ENCODE measurements around the gene BRI3. TPM values are rescaled to one million over a fixed set of nuclear protein-coding genes. Genes with fewer than 3 reads are reported as not detected.

BRI3 gene
- total and polyA plus RNA-seq, 2 of the 13 experiments (the other 11 are each of a cell fraction or from before 2014, with no cell fraction given): 54.0 to 103 TPM

DNA sequence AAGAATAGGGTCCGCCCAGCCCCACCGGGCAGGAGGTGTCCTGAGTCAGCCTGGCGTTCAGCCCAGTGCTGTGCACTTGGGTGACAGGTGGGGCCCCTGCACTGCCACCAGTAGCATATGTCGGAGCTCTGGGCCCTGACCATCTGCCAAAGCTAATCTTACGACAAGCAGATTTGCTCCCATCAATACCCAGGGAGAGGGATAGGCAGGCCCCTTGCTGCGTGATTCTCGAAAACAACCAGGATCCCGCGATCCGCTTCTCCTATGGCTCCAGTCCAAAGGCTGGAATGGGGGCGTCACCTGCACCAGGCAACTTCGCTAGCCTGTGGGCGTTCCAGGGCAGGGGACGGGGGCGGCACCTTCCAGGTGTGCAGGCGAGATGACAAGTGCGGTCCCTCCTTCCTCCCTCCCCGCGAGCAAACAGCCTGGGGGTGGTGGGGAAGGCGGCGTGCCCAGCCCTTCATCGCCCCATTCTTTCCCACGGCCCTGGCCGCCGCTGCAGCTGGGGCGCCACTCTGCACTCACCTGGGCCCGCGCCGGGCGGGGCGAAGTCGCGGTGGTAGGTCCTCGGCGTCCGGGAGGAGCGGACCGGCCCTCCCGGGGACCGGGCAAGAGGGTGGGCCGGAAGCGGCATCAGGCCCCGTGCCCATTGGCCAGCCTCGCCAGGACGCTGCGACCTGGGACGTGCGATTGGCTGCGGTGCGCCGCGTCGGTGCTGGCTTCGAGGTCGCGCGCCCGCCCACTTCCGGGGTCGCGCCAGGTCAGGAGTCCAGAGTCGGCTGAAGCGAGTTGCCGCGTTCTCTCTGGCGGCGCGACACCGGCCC, 29.7 kb upstream of the BRI3 start, which contains the start of gene TECPR1:
Gene TECPR1 (minus strand): TSS at position 632 of the 824 bp plus-strand sequence. CDS start 6,086 bp downstream, outside the sequence.
- Histone ChIP-seq H3K27me3 (ENCODE audit: control insufficient read depth in 1 of 2, insufficient read depth in 2 of 2, low read length in 2 of 2) (no peaks in the 10 kb centered on the region; a peak in 1 of 5 replicates), H3K4me2 (ENCODE audit: low read depth, low read length) (peak within 1 kb of the TSS; percentile 87), H3K79me2 (ENCODE audit: insufficient read depth, low read length) (peaks cover 21% of the 10 kb centered on the region), H3K27ac (ENCODE audit: extremely low read length, insufficient read depth, low read length) (peak within 1 kb of the TSS; percentile 78), H3K4me1 (ENCODE audit: insufficient read depth, low read length) (peaks cover 31% of the 10 kb centered on the region), H3K36me3 (replicated peaks in 1 of 2; ENCODE audit: control insufficient read depth in 1 of 2, insufficient read depth in 2 of 2, low read length in 2 of 2) (peaks cover 0 to 5% of the 10 kb centered on the region in 2 experiments; a peak in 2 of 5 replicates), H4K20me1 (ENCODE audit: insufficient read depth, low read length) (no peaks in the 10 kb centered on the region), H3K4me3 (replicated peaks in 1 of 3; ENCODE audit: insufficient read depth in 1 of 3, low read depth in 2 of 3, low read length in 3 of 3) (peak within 1 kb of the TSS; percentile 66 to 100 (median 88)), H2AFZ (ENCODE audit: low read length) (peak within 1 kb of the TSS; percentile 17), H3K9ac (ENCODE audit: insufficient read depth, low read depth, low read length) (peak within 1 kb of the TSS; percentile 71), H3K9me3 (ENCODE audit: low read length) (no peaks in the 10 kb centered on the region)
- intact Hi-C loops (cut with micrococcal nuclease; ENCODE audit: unreplicated experiment) (no loop called here), in situ Hi-C loops (cut with HindIII; ENCODE audit: extremely low pct_ligation_motif_present, low pct_unique_long_range_greater_than_20kb) (no loop called here)
- POLR2A ChIA-PET: interaction anchor here (0.9 to 1.8 kb wide), 2 partner anchors 10 to 29 kb away, joined by 3 to 6 read pairs; no protein-coding TSS in a partner anchor
- CTCF ChIA-PET (ENCODE audit: low intra/inter-chr PET ratio, low total read pairs): no interaction called here
- ATAC-seq (peak; percentile 98), DNase-seq (ENCODE audit: low spot score) (peak; percentile 90), FAIRE-seq (peak; percentile 61)
- BruUV-seq (replicated peaks): no TSS peak
- 1% methylated on average over 16 of the region's 69 CpGs for WGBS (ENCODE audit: low lambda C conversion rate)
- TF ChIP-seq THAP11 (CRISPR knock-in tag; IDR thresholded peaks at IDR 0.05): peak; percentile 86
- no peak; the same call in none of the 2 replicates for TF ChIP-seq NCOR1 (IDR thresholded peaks at IDR 0.05; ENCODE audit: borderline replicate concordance, low read length)
- no peak for TF ChIP-seq AKAP8 (CRISPR knock-in tag; IDR thresholded peaks at IDR 0.05)
- TF ChIP-seq PAX8 (CRISPR knock-in tag; IDR thresholded peaks at IDR 0.05; ENCODE audit: borderline replicate concordance): no peak
- TF ChIP-seq FOXK2 (IDR thresholded peaks at IDR 0.05): no peak
- TF ChIP-seq SIX4 (CRISPR knock-in tag; IDR thresholded peaks at IDR 0.05): no peak
- no peak for TF ChIP-seq ZNF232 (CRISPR knock-in tag; IDR thresholded peaks at IDR 0.05; ENCODE audit: borderline replicate concordance)
- TF ChIP-seq EED (CRISPR knock-in tag; IDR thresholded peaks at IDR 0.05): peak; percentile 69; the same call in 1 of the 2 replicates
- TF ChIP-seq ZBTB33 (CRISPR knock-in tag; IDR thresholded peaks at IDR 0.05): no peak
- no peak for TF ChIP-seq ZNF891 (CRISPR knock-in tag; IDR thresholded peaks at IDR 0.05)
- TF ChIP-seq ZNF207 (IDR thresholded peaks at IDR 0.05; ENCODE audit: borderline replicate concordance): no peak
- no peak for TF ChIP-seq FUBP1 (CRISPR knock-in tag; IDR thresholded peaks at IDR 0.05; ENCODE audit: borderline replicate concordance)
- TF ChIP-seq ZUFSP (CRISPR knock-in tag; IDR thresholded peaks at IDR 0.05; ENCODE audit: borderline replicate concordance): no peak
